HG03025 (cell line): ENCODE data around the gene KRTAP5-1.

Source experiments
- ATAC-seq: cut with Tn5 transposase; IDR thresholded peaks from one replicate; pipeline ENCODE4 v1.9.1; 2021; ENCODE audit warnings: mild to moderate bottlenecking, moderate library complexity; ENCODE audit not compliant: unreplicated experiment, low FRiP score

Gene KRTAP5-1

DNA sequence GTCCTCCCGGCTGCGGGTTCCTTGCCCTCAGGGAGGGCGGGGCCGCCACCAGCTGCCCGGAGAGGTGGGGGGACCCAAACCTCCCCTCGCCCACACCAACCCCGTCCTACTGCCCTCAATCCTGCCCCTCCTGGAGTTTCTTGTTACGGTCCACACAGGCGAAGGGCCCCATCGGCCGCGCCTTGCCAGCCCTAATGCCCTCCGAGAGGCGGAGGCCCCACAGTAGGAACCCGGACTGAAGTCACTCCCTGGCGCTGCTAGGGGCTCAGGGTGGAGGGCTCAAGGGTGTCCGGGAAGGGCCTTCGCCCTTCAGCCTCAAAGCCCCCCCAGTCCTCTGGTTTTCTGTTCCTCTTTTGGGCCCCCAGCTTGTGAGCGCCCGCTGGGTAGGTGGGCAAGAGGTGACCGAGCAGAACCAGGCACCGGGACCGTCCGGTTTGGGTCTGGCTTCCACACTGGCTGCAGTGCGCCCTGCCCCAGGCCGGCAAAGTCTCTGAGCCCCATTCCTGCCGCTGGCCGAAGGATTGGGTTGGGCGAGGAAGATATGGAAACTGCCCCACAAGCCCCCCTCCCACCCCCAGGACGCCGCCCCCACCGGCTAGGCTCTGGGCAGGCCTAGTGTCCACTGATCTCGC lies 37.5 kb downstream of the KRTAP5-1 start:
- no peak for ATAC-seq

- ATAC-seq = no peak
Measured at GRCh38 chr11:1546536-1547466, 38.3 kb downstream of the KRTAP5-1 start.

GRCh38 chr11:1546077-1546535 lies 39.0 kb downstream of the KRTAP5-1 start:
- ATAC-seq = no peak

- no peak for ATAC-seq
Measured at GRCh38 chr11:1545432-1545831, 39.7 kb downstream of the KRTAP5-1 start.

GRCh38 chr11:1544536-1544935 lies 40.5 kb downstream of the KRTAP5-1 start:
- no peak for ATAC-seq

DNA sequence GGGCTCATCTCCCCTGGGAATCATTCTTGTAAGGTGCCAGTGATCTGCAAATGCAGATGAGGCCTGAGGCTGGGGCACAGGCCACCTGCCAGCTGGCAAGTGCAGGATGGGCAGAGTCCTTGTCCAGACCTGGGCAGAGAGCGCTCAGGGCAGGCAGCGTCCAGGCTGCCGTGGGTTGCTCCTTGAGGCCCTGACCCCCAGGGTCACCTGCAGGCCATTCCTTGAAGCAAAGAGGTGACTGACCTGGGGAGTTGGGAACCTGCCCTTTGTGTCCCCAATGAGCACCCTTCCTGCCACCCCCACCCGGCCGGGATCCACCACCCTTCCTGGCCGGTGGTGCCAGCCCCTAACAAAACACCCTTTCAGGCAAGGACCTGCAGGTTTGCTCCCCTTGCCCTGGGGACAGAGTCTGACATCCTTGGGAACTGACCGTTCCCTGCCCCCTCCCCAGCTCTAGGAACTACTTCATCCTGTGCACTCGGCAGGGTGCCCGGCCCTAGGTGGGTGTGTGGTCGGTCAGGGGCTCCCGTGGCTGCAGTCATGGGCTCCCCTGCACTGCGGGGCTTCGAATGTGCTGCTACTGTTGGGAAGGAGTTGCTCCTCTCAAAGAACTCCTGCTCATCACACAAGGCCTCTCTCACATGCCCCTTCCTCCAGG lies 41.3 kb downstream of the KRTAP5-1 start:
- ATAC-seq = no peak

- no peak for ATAC-seq
Measured at GRCh38 chr11:1542267-1542666, 42.8 kb downstream of the KRTAP5-1 start.

- no peak for ATAC-seq
Measured at GRCh38 chr11:1541474-1542204, 43.4 kb downstream of the KRTAP5-1 start.

- no peak for ATAC-seq
Measured at GRCh38 chr11:1540074-1540473, 45.0 kb downstream of the KRTAP5-1 start.

DNA sequence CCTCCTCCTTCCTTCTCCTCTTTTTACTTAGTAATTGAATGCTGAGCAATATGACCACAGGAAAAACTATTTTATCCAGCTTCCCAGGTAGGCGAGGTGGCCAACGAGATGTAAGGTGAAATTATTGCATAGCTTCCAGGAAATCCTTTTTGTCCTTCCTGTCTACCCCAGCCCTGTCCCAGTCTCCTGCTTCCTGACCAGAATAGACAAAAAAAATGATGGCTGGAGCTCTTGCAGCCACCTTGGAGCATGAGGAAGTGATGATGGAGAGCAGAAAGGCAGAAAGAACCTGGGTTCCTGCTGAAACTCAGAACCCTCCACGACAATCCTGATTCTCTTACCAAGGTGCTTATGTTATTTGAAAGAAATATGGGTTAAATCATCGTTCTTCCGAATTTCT lies 46.9 kb downstream of the KRTAP5-1 start:
- ATAC-seq = no peak

- ATAC-seq = no peak
Measured at GRCh38 chr11:1536065-1536843, 48.8 kb downstream of the KRTAP5-1 start.

DNA sequence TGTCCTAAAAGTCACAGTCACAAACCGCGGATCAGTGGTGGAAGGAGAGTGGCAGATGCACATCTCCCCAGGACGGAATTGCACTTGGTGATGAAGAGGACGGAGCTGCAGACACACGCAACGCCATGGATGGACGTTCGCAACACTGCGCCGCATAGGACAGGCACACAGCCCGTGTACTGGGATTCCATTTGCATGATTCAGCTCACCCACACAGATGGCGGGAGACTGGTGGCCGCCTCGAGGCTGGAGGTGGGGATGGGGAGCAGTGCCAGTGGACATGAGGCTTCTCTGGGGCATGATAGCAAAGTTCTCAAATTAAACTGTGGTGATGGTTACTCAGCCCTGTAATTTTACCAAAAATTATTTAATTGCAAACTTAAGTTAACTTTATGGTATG lies 50.4 kb downstream of the KRTAP5-1 start:
- ATAC-seq = no peak
